Stimulated activated CD8-positive, alpha-beta memory T cell treated with anti-CD3 and anti-CD28 coated beads, Interleukin-7, amount 100 ng/mL, for 4 hours (primary cell): ENCODE measurements around the gene DPYSL4.
"Not testable (repeated sequence)": the region's sequence is repeated elsewhere in the genome, so short reads cannot be mapped to it uniquely, and the experiment has no call there.

Experiments used
- DNase-seq, 2 donors: peaks; one replicate each; pipeline ENCODE4 v3.0.0-alpha.2; 2020; ENCODE audit warnings: low read depth in 2 of 2

Gene DPYSL4

GRCh38 chr10:132149917-132150316, 36.8 kb upstream of the DPYSL4 start:
- DNase-seq, result no peak

- DNase-seq, result no peak
Observed at GRCh38 chr10:132150777-132151176, 36.0 kb upstream of the DPYSL4 start.

GRCh38 chr10:132151286-132151950, 35.3 kb upstream of the DPYSL4 start:
- DNase-seq, result no peak

GRCh38 chr10:132151951-132152505, 34.7 kb upstream of the DPYSL4 start:
- no peak for DNase-seq

GRCh38 chr10:132152896-132153580, 33.7 kb upstream of the DPYSL4 start:
- no peak for DNase-seq

- no peak for DNase-seq
Observed at GRCh38 chr10:132153616-132154217, 33.0 kb upstream of the DPYSL4 start.

GRCh38 chr10:132154440-132154839, 32.3 kb upstream of the DPYSL4 start:
- DNase-seq, result no peak

GRCh38 chr10:132154931-132155330, 31.8 kb upstream of the DPYSL4 start:
- no peak for DNase-seq

GRCh38 chr10:132155723-132156381, 30.9 kb upstream of the DPYSL4 start:
- no peak for DNase-seq

GRCh38 chr10:132156382-132156781, 30.4 kb upstream of the DPYSL4 start:
- no peak for DNase-seq

GRCh38 chr10:132157101-132157500, 29.6 kb upstream of the DPYSL4 start:
- DNase-seq, result no peak

GRCh38 chr10:132158122-132158741, 28.5 kb upstream of the DPYSL4 start:
- no peak for DNase-seq

GRCh38 chr10:132158823-132159222, 27.9 kb upstream of the DPYSL4 start:
- DNase-seq, result no peak

- DNase-seq, result not testable (repeated sequence)
Observed at GRCh38 chr10:132159302-132160230, 27.2 kb upstream of the DPYSL4 start.

- not testable (repeated sequence) for DNase-seq
Observed at GRCh38 chr10:132160231-132160630, 26.5 kb upstream of the DPYSL4 start.

GRCh38 chr10:132160834-132161622, 25.7 kb upstream of the DPYSL4 start:
- not testable (repeated sequence) for DNase-seq

- DNase-seq, result no peak
Observed at GRCh38 chr10:132162021-132162531, 24.7 kb upstream of the DPYSL4 start.

GRCh38 chr10:132162590-132163277, 24.0 kb upstream of the DPYSL4 start:
- DNase-seq, result no peak

GRCh38 chr10:132163278-132163765, 23.4 kb upstream of the DPYSL4 start:
- DNase-seq, result no peak
